ENCODE results near the gene NIPA2. TPM values are rescaled to one million over a fixed set of nuclear protein-coding genes. Genes with fewer than 3 reads are reported as not detected.

The NIPA2 gene
- total RNA-seq, 1 donor, result 69.1 TPM

DNA sequence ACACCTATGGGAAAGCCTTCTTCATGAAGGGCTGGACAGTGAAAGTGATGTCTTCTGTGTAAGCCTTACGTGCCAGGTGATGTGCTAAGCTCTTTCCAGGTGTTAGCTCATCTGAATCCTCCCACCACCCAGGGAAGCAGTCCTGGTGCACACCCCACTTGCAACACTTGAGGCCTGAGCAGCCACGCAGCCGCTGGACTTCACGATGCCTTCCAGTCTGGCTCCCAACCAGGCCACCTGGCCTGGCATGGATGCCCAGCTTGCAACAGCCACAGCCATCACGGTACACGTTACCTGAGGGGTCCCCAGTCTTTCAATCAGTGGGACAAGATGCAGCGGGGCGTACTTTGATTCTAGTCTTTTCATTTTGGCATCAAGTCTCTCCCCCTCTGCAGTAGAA is 35.8 kb downstream of the NIPA2 start:
- no peak overlapping the region for H3K4me3 ChIP-seq (ENCODE audit: low read depth, low read length)
- DNase-seq (ENCODE audit: low read depth), result no peak
- TF ChIP-seq, protein P1, sequence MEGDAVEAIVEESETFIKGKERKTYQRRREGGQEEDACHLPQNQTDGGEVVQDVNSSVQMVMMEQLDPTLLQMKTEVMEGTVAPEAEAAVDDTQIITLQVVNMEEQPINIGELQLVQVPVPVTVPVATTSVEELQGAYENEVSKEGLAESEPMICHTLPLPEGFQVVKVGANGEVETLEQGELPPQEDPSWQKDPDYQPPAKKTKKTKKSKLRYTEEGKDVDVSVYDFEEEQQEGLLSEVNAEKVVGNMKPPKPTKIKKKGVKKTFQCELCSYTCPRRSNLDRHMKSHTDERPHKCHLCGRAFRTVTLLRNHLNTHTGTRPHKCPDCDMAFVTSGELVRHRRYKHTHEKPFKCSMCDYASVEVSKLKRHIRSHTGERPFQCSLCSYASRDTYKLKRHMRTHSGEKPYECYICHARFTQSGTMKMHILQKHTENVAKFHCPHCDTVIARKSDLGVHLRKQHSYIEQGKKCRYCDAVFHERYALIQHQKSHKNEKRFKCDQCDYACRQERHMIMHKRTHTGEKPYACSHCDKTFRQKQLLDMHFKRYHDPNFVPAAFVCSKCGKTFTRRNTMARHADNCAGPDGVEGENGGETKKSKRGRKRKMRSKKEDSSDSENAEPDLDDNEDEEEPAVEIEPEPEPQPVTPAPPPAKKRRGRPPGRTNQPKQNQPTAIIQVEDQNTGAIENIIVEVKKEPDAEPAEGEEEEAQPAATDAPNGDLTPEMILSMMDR (IDR thresholded peaks at IDR 0.05; ENCODE audit: insufficient read depth, low read depth, low read length), result no peak

DNA sequence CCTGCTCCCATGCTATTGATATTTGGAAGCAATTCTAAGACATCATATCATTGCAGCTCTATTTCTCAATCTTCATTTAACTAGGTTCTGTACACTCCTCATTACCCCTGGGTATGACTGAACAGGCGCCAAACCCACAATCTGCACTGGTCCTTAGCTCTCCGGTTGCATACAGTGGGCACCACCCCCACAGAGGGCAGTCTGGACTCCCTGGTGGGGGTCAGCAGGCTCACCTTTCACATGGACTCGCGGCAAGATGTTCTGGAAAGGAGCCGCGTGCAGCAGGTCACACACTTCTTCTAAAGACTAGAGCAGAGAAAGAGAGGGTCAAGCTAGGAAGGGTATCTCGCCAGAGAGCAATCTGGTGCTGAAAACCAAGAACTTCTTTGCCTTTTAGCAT is 36.5 kb downstream of the NIPA2 start:
- no peak overlapping the region for H3K4me3 ChIP-seq (ENCODE audit: low read depth, low read length)
- no peak for DNase-seq (ENCODE audit: low read depth)
- TF ChIP-seq, protein P1 (IDR thresholded peaks at IDR 0.05; ENCODE audit: insufficient read depth, low read depth, low read length), result no peak

DNA sequence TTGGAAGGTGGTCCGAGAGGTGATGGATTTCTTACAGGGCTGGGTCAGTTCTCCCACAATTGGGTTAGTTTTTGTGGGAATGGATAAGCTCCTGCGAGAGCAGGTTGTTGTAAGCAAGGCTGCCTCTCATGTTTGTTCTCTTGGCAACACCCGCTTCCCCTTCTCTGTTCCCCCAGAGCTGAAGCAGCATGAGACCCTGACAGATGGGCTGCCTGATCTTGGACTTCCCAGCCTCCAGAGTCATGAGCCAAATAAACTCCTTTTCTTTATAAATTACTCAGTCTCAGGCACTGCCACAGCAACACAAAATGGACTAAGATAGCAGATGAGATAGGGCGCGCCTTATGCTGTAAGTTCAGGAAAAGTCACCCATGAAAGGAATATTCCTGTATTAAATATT is 38.7 kb downstream of the NIPA2 start:
- TF ChIP-seq, protein P1 (IDR thresholded peaks at IDR 0.05; ENCODE audit: insufficient read depth, low read depth, low read length), result no peak
- no peak for DNase-seq (ENCODE audit: low read depth)

DNA sequence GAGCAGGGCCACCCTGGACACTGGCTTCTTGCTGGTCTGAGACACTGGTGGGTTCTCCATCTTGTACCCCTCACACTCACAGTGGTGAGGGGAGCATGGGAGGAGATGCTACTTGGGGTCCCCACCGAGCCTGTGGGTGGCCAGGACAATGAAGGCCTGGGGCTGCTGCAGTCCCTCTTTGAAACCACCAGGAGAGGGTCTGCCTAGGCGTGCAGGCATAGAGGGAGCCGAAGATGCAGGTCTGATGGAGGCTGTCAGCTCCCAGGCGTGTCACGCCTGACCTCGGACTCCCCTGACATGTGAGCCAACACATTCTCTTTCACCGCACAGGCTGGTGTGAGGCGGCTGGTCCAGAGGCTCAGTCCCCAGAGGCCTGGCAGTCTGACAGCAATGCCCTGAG is 39.1 kb downstream of the NIPA2 start:
- TF ChIP-seq, protein P1 (IDR thresholded peaks at IDR 0.05; ENCODE audit: insufficient read depth, low read depth, low read length), result no peak
- no peak for DNase-seq (ENCODE audit: low read depth)
- H3K4me3 ChIP-seq (ENCODE audit: low read depth, low read length), result no peak overlapping the region

More for the DNA sequence above, 38.7 kb downstream of the NIPA2 start:
- H3K4me3 ChIP-seq (ENCODE audit: low read depth, low read length), result no peak overlapping the region

DNA sequence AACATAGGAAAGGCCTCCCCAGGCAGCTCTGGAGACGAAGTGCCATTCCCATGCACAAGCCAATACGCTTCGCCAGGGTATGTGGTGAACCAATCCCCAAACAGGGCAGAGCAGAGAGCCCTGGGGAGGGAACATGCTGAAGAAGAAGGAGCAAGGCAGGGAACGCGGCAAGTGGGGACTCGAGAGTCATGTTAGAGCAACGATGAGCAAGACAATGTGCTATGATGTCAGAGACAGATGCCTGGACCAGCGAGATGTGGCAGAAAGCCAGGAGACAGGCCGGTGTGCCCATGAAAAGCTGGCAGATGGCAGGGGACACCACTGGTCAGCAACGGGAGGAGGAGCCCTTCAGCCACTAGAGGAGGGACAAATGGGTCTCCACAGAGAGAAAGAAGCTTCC is 39.6 kb downstream of the NIPA2 start:
- TF ChIP-seq, protein P1 (IDR thresholded peaks at IDR 0.05; ENCODE audit: insufficient read depth, low read depth, low read length), result no peak

DNA sequence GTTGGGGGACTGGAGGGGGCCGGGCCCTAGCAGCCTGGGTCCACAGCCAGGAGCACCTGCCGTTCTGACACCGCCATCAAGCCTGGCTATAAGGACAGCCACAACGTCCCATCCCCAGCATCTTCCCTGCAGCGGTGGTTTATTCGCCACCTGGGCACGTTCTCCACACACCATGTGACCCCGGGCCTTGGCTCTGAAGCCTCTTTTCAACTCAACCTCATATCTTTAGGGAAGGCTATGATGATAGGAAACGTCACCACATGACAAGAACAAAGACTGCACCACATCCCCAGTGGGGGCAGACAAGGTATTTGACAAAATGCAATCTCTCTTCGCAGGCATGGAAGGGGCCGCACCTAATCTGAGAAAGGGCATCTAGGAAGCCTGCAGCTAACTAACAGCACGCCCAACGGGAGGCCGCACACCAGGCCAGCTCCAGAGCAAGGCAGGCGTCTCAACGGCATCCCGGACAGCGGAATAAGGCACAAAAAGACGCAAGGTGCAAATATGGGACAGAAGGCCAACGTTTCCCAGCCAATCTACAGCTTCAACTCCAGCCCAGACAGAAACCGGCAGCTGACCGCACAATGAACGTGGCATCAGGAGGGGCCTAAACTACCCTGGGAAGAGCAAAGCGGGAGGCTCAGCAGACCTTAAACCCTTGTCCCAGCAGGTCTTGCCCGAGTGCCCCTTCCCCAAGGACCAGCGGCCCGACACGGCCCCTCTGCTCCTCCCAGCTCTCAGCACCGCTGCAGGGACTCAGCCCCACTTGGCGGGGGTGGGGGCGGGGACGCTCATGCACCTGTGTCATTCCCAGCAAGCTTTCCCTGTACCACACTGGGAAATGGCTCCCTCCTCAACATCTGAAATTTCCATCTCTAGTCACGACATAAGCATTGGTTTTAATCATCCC is 41.9 kb downstream of the NIPA2 start:
- TF ChIP-seq, protein P1 (IDR thresholded peaks at IDR 0.05; ENCODE audit: insufficient read depth, low read depth, low read length), result no peak
- DNase-seq (ENCODE audit: low read depth), result no peak
- no peak overlapping the region for H3K4me3 ChIP-seq (ENCODE audit: low read depth, low read length)

More for the DNA sequence above, 39.6 kb downstream of the NIPA2 start:
- H3K4me3 ChIP-seq (ENCODE audit: low read depth, low read length), result no peak overlapping the region
- DNase-seq (ENCODE audit: low read depth), result no peak

All from fibroblast of villous mesenchyme (primary cell).